ENCODE results near the gene KRTAP9-8.
"Not testable (repeated sequence)": the region's sequence is repeated elsewhere in the genome, so short reads cannot be mapped to it uniquely, and the experiment has no call there.

GRCh38 chr17:41189837-41190318, 47.9 kb upstream of the KRTAP9-8 start, which contains the start of gene KRTAP9-1:
- not testable (repeated sequence) for TF ChIP-seq CTCF, POLR2AphosphoS5, POLR2A, EP300 (IDR thresholded peaks at IDR 0.05)

All from suprapubic skin (tissue), 4 donors.